Cardiac muscle cell (in vitro differentiated cells and primary cell): Measurements from ENCODE around the gene PMS2. TPM values are rescaled to one million over a fixed set of nuclear protein-coding genes. Genes with fewer than 3 reads are reported as not detected.
"Not testable (repeated sequence)": the region's sequence is repeated elsewhere in the genome, so short reads cannot be mapped to it uniquely, and the experiment has no call there.

Experiments
- DNase-seq, 2 donors: peaks; one replicate each; pipeline versions ENCODE4 v3.0.0 to v3.0.0-alpha.2; 2010 to 2017; ENCODE audit warnings: low read depth in 1 of 2, low spot score in 1 of 2
- H3K27ac ChIP-seq: fragments of 200-600 bp; sonication (generic); 2 replicates; pipeline ENCODE4 v1.5.1; 2016
- H3K27me3 ChIP-seq: fragments of 200-600 bp; sonication (generic); 2 replicates; pipeline ENCODE4 v1.6.0; 2016; ENCODE audit warnings: control low read depth
- H3K36me3 ChIP-seq: fragments of 200-600 bp; sonication (generic); 2 replicates; pipeline ENCODE4 v1.5.1; 2016; ENCODE audit warnings: control low read depth
- H3K4me1 ChIP-seq: fragments of 200-600 bp; sonication (generic); 2 replicates; pipeline ENCODE4 v1.8.1; 2017; ENCODE audit warnings: low read depth, mild to moderate bottlenecking, mixed run types
- H3K4me3 ChIP-seq: fragments of 200-600 bp; sonication (generic); 2 replicates; pipeline ENCODE4 v1.5.1; 2016; ENCODE audit warnings: mild to moderate bottlenecking
- H3K9me3 ChIP-seq: fragments of 200-600 bp; sonication (generic); 2 replicates; pipeline ENCODE4 v1.5.1; 2017; ENCODE audit warnings: low read depth, mild to moderate bottlenecking, control low read depth
- polyA plus RNA-seq: library from polyadenylated mRNA; unstranded; fragments of >200 nt; fragmentation: Nextera tagmentation; extraction: Ambion mirVana; gene quantifications from 2 replicates; pipeline ENCODE4 v1.2.1, GENCODE V29; 2016
- total RNA-seq: library from RNA; depleted of rRNA; stranded (reverse); fragments of >200 nt; gene quantifications from 2 replicates; pipeline ENCODE4 v1.2.3, GENCODE V29; 2016
- TF ChIP-seq, protein P1 (sequence below): IDR thresholded peaks from 2 replicates; pipeline ENCODE4 v1.5.1; 2012; ENCODE audit warnings: low read depth, mild to moderate bottlenecking, low read length

Gene PMS2
- total and polyA plus RNA-seq, 2 experiments from 2014 or later = 7.4 to 15.1 TPM

DNA sequence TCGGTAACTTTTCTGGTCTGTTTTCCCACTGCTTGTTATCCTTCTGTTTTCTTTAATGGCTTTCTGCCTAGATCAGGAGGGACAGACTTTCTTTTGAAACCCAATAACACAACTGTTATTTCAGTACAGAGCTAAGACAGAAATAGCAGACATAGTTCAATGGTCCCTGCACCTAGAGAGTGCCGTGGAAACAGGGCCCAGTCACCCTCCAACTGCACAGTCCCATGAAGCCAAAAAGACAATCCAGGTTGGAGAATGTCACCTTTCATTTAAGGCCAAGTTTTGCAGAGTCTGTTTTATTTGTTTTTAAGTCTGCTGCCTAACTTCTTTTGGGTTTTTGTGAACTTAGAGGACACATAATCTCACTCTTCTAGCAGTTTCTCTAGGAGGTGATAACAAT, 2.7 kb upstream of the PMS2 start:
- Histone ChIP-seq H3K9me3 (no peaks in the 10 kb centered on the region), H3K27ac (peak overlapping the region; percentile 26), H3K27me3 (no peaks in the 10 kb centered on the region), H3K36me3 (peaks cover 8% of the 10 kb centered on the region), H3K4me1 (peaks cover 9% of the 10 kb centered on the region), H3K4me3 (no peak overlapping the region)
- TF ChIP-seq, protein P1, sequence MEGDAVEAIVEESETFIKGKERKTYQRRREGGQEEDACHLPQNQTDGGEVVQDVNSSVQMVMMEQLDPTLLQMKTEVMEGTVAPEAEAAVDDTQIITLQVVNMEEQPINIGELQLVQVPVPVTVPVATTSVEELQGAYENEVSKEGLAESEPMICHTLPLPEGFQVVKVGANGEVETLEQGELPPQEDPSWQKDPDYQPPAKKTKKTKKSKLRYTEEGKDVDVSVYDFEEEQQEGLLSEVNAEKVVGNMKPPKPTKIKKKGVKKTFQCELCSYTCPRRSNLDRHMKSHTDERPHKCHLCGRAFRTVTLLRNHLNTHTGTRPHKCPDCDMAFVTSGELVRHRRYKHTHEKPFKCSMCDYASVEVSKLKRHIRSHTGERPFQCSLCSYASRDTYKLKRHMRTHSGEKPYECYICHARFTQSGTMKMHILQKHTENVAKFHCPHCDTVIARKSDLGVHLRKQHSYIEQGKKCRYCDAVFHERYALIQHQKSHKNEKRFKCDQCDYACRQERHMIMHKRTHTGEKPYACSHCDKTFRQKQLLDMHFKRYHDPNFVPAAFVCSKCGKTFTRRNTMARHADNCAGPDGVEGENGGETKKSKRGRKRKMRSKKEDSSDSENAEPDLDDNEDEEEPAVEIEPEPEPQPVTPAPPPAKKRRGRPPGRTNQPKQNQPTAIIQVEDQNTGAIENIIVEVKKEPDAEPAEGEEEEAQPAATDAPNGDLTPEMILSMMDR = no peak
- DNase-seq = no peak

DNA sequence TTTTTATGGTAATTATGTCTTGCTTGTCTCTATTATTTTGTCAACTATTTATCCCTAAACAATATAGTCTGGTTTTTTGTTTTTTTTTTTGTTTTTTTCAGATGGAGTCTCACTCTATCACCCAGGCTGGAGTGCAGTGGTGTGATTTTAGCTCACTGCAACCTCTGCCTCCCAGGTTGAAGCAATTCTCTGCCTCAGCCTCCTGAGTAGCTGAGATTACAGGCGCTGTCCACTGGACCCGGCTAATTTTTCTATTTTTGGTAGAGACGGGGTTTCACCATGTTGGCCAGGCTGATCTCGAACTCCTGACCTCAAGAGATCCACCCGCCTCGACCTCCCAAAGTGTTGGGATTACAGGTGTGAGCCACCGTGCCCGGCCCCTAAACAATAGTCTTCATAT, 1.5 kb upstream of the PMS2 start:
- H3K4me3 ChIP-seq = peak overlapping the region; percentile 63
- H3K36me3 ChIP-seq, H3K9me3 ChIP-seq, H3K27ac ChIP-seq, H3K27me3 ChIP-seq, H3K4me1 ChIP-seq, DNase-seq: not testable (repeated sequence)

DNA sequence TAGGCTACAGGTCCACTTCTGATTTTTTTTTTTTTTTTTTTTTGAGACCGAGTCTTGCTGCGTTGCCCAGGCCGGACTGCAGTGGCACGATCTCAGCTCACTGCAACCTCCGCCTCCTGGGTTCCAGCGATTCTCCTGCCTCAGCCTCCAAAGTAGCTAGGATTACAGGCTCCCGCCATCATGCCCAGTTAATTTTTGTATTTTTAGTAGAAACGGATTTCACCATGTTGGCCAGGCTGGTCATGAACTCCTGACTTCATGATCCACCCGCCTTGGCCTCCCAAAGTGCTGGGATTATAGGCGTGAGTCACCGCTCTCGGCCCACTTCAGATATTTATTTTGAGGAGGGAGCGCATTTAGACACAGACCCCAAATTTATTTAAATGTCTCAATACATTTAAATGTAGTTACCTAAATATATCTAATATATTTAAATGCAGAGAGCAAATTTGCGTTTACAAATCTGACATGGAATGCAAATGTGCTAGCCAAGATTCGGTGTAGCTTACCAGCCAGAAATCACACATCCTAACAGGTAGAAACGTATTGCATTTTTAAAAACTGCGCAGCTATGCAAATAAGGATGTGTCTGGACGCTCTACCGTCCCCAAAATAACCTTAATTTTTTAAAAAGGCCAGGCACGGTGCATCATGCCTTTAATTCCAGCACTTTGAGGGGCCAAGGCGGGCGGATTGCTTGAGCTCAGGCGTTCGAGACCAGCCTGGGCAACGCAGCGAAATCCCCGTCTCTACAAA, 836 bp downstream of the PMS2 start:
- not testable (repeated sequence) for H3K36me3 ChIP-seq, H3K9me3 ChIP-seq, H3K27me3 ChIP-seq, DNase-seq, H3K4me1 ChIP-seq
- peak overlapping the region; percentile 92 for H3K27ac ChIP-seq
- peak overlapping the region; percentile 63 for H3K4me3 ChIP-seq

DNA sequence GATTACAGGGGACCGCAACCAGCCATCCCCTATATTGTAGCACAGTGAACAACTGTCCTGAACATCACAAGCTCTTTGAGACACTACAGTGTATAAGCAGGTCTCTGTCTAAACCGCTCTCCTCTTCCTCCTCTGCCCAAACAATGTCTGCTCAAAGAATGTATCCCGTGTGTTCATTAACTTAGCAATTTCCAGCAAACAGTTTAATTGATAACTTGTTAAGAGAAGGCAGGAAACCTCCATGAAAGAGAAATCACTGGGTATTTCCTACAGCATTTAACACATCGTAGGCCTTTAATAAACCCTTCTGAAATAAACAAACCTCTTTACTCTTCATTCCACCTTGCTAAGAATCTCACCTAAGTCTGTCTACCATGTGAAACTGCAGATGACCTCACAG, 1.5 kb downstream of the PMS2 start:
- H3K4me3 ChIP-seq = no peak overlapping the region
- no peaks in the 10 kb centered on the region for H3K27me3 ChIP-seq
- peaks cover 13% of the 10 kb centered on the region for H3K36me3 ChIP-seq
- H3K4me1 ChIP-seq = peaks cover 9% of the 10 kb centered on the region
- TF ChIP-seq, protein P1 = no peak
- DNase-seq = no peak
- no peaks in the 10 kb centered on the region for H3K9me3 ChIP-seq
- no peak overlapping the region for H3K27ac ChIP-seq

DNA sequence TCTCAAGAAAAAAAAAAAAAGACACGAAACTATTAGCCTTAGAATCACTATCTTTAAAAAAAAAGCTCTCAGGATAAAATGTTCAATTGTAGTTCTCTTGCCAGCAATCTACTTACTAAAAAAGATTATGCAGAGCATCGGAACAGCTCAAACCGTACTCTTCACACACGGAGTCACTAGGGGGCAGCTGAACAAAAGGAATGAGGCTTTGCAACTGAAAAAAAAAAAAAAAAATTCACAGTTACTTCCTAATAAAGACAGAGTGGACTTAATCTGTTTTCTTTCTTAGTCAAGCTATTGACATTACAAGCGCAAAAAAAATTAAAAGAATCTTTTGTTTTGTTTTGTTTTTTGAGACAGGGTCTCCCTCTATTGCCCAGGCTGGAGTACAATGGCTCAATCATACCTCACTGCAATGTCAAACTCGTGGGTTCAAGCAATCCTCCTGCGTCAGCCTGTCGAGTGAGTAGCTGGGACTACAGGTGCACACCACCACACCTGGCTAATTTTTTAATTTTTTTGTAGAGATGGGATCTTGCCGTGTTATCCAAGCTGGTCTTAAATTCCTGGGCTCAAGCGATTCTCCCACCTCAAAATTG, 11.5 kb downstream of the PMS2 start:
- Histone ChIP-seq H3K9me3 (no peaks in the 10 kb centered on the region), H3K4me1 (no peaks in the 10 kb centered on the region), H3K36me3 (peaks cover 39% of the 10 kb centered on the region), H3K4me3 (no peak overlapping the region), H3K27me3 (no peaks in the 10 kb centered on the region), H3K27ac (no peak overlapping the region)
- DNase-seq = peak; percentile 48 to 79
- TF ChIP-seq, protein P1 = peak; percentile 64

DNA sequence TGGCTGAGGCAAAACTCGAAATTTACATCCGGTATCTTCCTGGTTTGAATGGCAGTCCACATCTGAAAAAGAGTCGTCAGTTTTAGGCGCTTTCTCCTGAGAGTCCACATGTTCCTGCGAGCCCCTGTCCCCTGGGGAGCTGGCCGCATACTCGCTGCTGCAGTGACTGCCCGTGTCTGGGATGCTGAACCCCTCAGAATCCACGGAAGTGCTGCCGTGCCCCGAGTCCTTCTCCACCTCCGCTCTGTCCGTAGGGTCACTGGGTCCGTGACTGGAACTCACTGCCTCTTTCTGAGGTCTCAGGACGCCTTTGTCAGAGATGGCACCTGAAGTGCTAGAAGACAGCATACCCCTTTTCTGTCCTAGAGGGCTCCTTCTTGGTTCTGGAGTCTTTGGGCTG, 21.8 kb downstream of the PMS2 start:
- H3K27me3 ChIP-seq, H3K9me3 ChIP-seq, H3K4me3 ChIP-seq, H3K4me1 ChIP-seq, DNase-seq, H3K27ac ChIP-seq: not testable (repeated sequence)
- H3K36me3 ChIP-seq = peaks cover 29% of the 10 kb centered on the region

DNA sequence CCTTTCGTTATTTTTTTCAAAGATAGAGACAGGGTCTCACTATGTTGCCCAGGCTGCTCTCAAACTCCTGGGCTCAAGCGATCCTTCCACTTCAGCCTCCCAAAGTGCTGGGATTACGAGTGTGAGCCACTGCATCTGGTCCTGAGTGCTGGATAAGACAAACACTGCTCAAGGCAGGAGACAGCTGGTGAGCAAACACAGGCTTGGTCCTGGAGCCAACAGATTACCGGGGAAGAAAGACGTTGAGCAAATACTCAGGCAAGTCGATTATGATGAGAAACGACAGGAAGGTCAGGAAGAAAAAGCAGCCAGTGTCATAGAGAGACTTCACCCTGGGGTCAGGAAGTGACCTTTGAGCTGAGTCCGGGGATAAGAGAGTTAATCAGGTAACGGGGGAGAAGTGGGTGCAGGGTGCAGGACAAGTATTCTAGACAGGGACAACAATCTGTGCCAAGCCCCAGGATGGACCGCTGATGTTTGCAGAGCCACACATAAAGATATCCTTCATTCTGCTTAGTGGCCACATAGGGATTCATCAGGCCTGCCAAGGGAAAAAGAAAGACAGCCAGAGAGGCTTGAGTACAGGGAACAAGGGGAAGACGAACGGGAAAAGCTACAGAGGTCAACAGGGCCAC, 29.1 kb downstream of the PMS2 start:
- H3K27ac ChIP-seq, H3K27me3 ChIP-seq, H3K4me3 ChIP-seq, H3K36me3 ChIP-seq, H3K9me3 ChIP-seq, H3K4me1 ChIP-seq, DNase-seq: not testable (repeated sequence)

DNA sequence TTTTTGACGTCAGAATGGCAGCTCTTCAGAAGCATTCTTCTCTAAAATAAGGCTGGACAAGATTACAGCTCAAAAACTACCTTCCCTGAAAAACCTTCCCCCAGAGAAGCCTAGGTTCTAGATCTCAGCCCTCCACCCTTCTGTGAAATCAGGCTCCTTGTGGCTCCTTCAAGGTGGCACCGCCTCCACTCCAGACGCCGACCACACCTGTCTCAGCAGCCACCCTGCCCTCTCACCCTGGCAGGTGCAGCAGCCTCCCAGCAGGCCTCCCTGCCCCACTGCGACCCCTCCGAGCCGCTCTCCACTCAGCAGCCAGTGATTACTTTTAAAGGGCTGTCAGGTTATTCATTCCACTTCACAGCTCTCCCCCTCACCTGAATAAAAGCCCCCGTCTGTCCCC, 35.3 kb downstream of the PMS2 start:
- H3K9me3 ChIP-seq, DNase-seq, H3K27me3 ChIP-seq, H3K27ac ChIP-seq, H3K4me1 ChIP-seq, H3K4me3 ChIP-seq, H3K36me3 ChIP-seq: not testable (repeated sequence)

DNA sequence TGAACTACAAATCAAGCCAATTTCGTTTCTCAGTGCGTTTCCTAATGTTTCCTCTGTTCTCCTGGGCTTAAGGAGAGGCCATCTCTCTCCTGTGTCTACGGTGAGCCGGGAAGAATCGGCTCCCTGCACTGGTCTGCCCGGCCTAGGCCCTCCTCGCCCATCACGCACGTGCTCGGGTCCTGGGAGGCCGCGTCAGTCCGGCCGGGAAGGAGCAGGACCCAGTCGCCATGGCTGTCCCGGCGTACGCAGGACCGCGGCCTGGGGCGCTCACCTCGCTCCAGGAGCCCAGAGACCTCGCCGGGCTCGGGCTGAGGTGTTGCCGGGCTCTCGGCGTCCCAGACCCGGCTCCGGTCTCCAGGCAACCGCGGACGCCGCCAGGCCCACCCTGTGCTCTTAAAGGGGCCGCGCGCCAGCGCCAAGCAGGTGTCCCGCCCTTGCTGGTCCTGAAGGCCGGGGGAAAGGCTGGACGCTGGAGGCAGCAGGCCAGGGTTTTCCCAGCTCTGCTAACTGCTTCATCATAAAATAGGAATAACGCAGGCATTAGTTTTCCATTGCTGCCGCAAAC, 38.4 kb downstream of the PMS2 start, which contains the start of gene RSPH10B:
Gene RSPH10B (minus strand): TSS at position 343 of the 565 bp plus-strand sequence. CDS start 3,573 bp downstream, outside the sequence.
- not testable (repeated sequence) for H3K4me1 ChIP-seq, H3K36me3 ChIP-seq, H3K27me3 ChIP-seq, H3K9me3 ChIP-seq, H3K4me3 ChIP-seq, H3K27ac ChIP-seq
- DNase-seq = peak in 1 of 2 donors; percentile 5

DNA sequence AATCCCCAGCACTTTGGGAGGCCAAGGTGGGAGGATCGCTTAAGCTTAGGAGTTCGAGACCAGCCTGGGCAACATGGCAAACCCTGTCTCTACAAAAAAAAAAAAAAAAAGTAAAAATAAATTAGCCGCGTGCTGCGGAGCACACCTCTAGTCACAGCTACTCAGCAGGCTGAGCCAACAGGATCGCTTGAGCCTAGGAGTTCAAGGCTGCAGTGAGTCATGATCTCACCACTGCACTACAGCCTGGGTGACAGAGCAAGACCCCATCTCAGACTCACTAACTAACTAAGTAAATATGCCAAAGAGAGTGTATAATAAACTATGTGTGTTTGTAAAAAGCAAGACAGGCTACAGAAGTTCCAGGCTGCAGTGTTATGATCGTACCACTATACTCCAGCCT, 45.0 kb downstream of the PMS2 start:
- not testable (repeated sequence) for H3K9me3 ChIP-seq, H3K27me3 ChIP-seq, H3K27ac ChIP-seq, DNase-seq, H3K4me3 ChIP-seq, H3K4me1 ChIP-seq, H3K36me3 ChIP-seq

DNA sequence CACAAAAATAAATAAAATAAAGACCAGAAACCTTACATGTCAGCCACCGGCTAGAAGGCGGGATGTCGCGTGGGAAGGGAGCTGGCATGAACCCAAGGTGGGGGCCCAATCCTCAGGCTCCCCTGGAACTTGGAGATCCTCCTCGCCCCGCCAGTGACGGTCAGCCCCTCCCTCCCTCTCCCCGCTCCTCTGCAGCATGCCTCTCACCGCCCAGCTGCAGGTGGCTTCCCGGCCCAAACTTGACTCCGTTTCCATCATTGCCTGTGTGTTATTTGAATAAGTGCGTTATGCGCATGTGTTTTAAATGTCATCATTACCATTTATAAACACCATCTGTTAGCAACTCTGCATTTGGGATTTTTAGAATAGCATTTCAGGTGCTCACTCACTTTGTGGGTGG, 45.6 kb downstream of the PMS2 start:
- not testable (repeated sequence) for H3K27me3 ChIP-seq, DNase-seq, H3K4me1 ChIP-seq, H3K4me3 ChIP-seq, H3K9me3 ChIP-seq, H3K27ac ChIP-seq, H3K36me3 ChIP-seq
